Calu3 (cell line): Measurements from ENCODE around the gene AMN. TPM values are rescaled to one million over a fixed set of nuclear protein-coding genes. Genes with fewer than 3 reads are reported as not detected.

Experiments
- BruUV-seq: library from RNA; stranded (reverse); fragments of 400-500 nt; replicated peaks from 2 replicates; lab custom pipeline; 2021; lab: Mats Ljungman, UMichigan
- CTCF ChIA-PET: fragments of 300-600 bp; sonication (Branson Sonifier 250); formaldehyde crosslinking; loops from one replicate; lab custom pipeline; 2022; ENCODE audit warnings: antibody characterized with exemption; lab: Charles Lee
- DNase-seq: peaks from one replicate; pipeline ENCODE4 v3.0.0; 2022
- H3K27ac Mint-ChIP-seq: one replicate; pipeline ENCODE4 v1.8.0; 2022; ENCODE audit warnings: mixed read lengths; ENCODE audit not compliant: unreplicated experiment
- H3K27me3 Mint-ChIP-seq: one replicate; pipeline ENCODE4 v1.8.0; 2022; ENCODE audit warnings: mixed read lengths; ENCODE audit not compliant: unreplicated experiment
- H3K36me3 Mint-ChIP-seq: one replicate; pipeline ENCODE4 v1.8.0; 2022; ENCODE audit warnings: mild to moderate bottlenecking, moderate library complexity, mixed read lengths; ENCODE audit not compliant: insufficient read depth, unreplicated experiment
- H3K4me1 Mint-ChIP-seq: one replicate; pipeline ENCODE4 v1.8.0; 2022; ENCODE audit warnings: mild to moderate bottlenecking, low read depth, mixed read lengths; ENCODE audit not compliant: unreplicated experiment
- H3K4me3 Mint-ChIP-seq: one replicate; pipeline ENCODE4 v1.8.0; 2022; ENCODE audit warnings: mild to moderate bottlenecking, low read depth, moderate library complexity, mixed read lengths; ENCODE audit not compliant: unreplicated experiment
- H3K9me3 Mint-ChIP-seq: one replicate; pipeline ENCODE4 v1.8.0; 2022; ENCODE audit warnings: low read depth, mixed read lengths; ENCODE audit not compliant: unreplicated experiment
- intact Hi-C: fragments of 100-400 bp; cut with micrococcal nuclease; formaldehyde crosslinking; loops from one replicate; pipeline ENCODE4 v1.10.0; 2022; ENCODE audit not compliant: unreplicated experiment
- total RNA-seq: library from RNA; stranded (reverse); gene quantifications from 2 replicates; pipeline ENCODE4 v1.2.3, GENCODE V29; 2022
- TF ChIP-seq, protein P1 (sequence below): fragments of 200-600 bp; IDR thresholded peaks from one replicate; pipeline ENCODE4 v1.8.0; 2022; ENCODE audit warnings: antibody characterized with exemption; ENCODE audit not compliant: unreplicated experiment

Gene AMN
- total RNA-seq, 1 experiment from 2014 or later: 13.7 TPM

DNA sequence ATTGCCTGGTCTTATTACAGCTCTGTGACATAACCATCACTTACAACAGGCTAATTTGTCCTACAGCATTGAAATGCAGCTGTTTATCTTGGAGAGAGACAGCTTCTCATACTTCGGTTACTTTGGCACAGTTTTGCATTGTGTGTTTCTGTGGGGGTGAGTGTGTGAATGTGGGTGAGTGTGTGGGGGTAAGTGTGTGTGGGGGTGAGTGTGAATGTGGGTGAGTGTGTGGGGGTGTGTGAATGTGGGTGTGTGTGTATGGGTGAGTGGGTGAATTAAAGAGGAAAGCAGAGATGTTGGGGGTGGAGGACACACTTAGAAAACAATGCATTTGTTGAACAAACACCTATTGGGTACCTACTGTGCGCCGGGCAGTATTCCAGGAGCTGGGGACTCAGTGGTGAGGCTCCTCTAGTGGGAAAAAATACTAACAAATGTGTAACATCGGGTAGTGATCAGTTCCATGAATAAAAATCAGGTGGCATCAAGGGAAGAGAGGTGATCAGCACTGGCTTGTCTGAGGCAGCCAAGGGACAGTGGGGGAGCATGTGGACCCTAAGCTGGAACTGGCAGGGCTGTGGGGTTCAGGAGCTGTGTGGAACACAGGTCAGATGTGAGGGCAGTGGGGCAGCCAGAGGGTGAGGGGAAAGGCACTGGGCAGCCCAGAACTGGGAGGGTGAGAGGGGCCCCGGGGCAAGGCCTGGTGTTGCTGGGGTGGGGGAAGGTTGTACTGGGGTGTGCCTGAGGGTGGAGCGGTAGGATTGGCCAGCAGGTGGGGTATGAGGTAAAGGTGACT, 44.1 kb upstream of the AMN start:
- TF ChIP-seq, protein P1, sequence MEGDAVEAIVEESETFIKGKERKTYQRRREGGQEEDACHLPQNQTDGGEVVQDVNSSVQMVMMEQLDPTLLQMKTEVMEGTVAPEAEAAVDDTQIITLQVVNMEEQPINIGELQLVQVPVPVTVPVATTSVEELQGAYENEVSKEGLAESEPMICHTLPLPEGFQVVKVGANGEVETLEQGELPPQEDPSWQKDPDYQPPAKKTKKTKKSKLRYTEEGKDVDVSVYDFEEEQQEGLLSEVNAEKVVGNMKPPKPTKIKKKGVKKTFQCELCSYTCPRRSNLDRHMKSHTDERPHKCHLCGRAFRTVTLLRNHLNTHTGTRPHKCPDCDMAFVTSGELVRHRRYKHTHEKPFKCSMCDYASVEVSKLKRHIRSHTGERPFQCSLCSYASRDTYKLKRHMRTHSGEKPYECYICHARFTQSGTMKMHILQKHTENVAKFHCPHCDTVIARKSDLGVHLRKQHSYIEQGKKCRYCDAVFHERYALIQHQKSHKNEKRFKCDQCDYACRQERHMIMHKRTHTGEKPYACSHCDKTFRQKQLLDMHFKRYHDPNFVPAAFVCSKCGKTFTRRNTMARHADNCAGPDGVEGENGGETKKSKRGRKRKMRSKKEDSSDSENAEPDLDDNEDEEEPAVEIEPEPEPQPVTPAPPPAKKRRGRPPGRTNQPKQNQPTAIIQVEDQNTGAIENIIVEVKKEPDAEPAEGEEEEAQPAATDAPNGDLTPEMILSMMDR: no peak
- no peaks in the 10 kb centered on the region for H3K4me1 Mint-ChIP-seq
- peak; percentile 16 for DNase-seq
- intact Hi-C loops: no loop called here
- H3K27me3 Mint-ChIP-seq: no peaks in the 10 kb centered on the region
- no peaks in the 10 kb centered on the region for H3K9me3 Mint-ChIP-seq
- CTCF ChIA-PET: interaction anchor here (0.5 to 1.2 kb wide), 2 partner anchors 184 to 186 kb away, joined by 3 to 9 read pairs; no protein-coding TSS in a partner anchor
- H3K36me3 Mint-ChIP-seq: peaks cover 5% of the 10 kb centered on the region
- BruUV-seq: no TSS peak
- no peak overlapping the region for H3K4me3 Mint-ChIP-seq
- H3K27ac Mint-ChIP-seq: no peak overlapping the region

DNA sequence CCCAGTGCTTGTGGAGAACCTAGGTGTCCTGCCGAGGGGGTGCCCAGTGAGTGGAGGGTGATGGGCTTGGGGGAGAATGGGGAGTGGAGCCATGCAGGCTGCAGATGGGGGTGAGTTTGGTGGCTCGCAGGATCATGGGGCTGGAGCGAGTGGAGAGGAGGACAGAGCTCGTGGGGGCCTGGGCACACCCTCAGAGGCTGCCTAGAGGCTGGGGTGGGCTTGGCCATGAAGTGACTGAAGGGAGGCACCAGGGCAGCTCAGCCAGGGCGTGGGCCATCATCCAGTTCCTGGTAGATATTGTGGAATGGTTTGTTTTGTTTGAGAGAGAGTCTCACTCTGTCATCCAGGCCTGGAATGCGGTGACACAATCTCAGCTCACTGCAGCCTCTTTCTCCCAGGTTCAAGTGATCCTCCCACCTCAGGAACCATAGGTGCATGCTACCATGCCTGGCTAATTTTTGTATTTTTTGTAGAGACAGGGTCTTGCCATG, 43.4 kb upstream of the AMN start:
- BruUV-seq: no TSS peak
- intact Hi-C loops: no loop called here
- CTCF ChIA-PET: interaction anchor here (0.5 to 0.6 kb wide), 2 partner anchors 171 to 186 kb away, joined by 3 to 4 read pairs; no protein-coding TSS in a partner anchor

DNA sequence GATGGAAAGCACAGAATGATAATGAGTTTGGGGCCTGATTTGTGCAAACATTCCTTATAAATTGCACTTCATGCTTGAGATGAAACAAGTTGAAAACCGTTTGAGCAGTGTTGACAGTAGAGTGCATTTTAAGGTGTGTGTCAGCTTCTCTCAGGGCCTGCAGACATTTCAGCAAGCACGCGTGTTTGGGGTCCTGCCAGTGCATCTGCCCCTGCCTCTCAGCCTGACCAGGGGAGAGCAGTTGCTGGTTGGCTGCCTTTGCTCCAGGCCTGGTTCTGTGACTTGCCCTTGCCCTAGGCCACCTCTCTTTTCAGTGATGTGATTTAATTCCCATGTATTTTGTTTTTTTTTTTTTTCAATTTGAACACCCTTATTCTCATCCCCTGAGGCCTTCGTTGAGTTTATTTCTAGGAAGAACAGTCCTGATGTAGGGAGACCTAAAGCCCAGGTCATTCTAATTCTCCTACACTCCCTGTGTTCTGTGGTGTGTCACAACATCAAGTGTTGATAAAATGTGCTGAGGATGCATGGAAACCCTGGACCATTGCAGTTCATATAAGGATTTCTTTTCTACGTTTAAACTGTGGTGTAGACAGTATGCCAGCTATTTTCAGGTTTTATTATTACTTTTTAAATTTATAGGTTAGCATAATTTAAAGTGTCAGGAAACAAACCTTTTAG, 40.1 kb upstream of the AMN start:
- CTCF ChIA-PET: no interaction called here
- Mint-ChIP-seq H3K36me3 (peaks cover 9% of the 10 kb centered on the region), H3K27me3 (no peaks in the 10 kb centered on the region), H3K27ac (no peak overlapping the region), H3K4me1 (no peaks in the 10 kb centered on the region), H3K9me3 (no peaks in the 10 kb centered on the region), H3K4me3 (no peak overlapping the region)
- intact Hi-C loops: no loop called here
- no TSS peak for BruUV-seq
- no peak for DNase-seq
- TF ChIP-seq, protein P1: no peak

More for the DNA sequence above, 43.4 kb upstream of the AMN start:
- Mint-ChIP-seq H3K36me3 (peaks cover 9% of the 10 kb centered on the region), H3K4me1 (no peaks in the 10 kb centered on the region), H3K27ac (no peak overlapping the region), H3K4me3 (no peak overlapping the region), H3K27me3 (no peaks in the 10 kb centered on the region), H3K9me3 (no peaks in the 10 kb centered on the region)
- TF ChIP-seq, protein P1: peak; percentile 18
- DNase-seq: no peak

DNA sequence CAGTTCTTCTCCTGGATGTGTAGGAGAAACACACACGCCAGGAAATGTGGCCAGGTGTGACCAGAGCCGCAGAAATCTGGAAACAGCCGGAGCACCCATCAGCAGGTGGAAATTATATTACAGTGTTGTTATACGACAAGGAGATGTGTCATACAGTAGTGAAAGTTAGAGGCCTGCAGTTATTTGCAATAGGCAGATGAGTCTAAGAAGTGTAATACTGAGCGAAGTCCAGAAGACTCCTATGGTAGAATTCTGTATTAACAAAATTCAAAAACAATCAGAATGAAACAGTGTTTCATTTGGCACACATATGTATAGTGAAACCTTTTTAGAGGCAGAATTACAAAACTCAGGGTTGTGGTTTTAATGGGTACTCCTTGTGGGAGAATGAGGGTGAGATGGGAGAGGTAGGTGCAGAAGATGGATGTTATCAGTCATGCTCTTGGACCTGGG, 39.3 kb upstream of the AMN start:
- intact Hi-C loops: no loop called here
- Mint-ChIP-seq H3K4me3 (no peak overlapping the region), H3K27me3 (no peaks in the 10 kb centered on the region), H3K4me1 (no peaks in the 10 kb centered on the region), H3K27ac (no peak overlapping the region), H3K36me3 (peaks cover 9% of the 10 kb centered on the region), H3K9me3 (no peaks in the 10 kb centered on the region)
- BruUV-seq: no TSS peak
- CTCF ChIA-PET: no interaction called here
- no peak for DNase-seq
- TF ChIP-seq, protein P1: no peak
